GM12872 (cell line): ENCODE results near the gene AGAP2.

Experiments
- TF ChIP-seq, protein P1 (sequence below): IDR thresholded peaks from 3 replicates; pipeline ENCODE4 v1.5.1; 2011; ENCODE audit warnings: low read depth, mild to moderate bottlenecking, low read length, moderate library complexity; ENCODE audit not compliant: insufficient read depth

AGAP2 gene

DNA sequence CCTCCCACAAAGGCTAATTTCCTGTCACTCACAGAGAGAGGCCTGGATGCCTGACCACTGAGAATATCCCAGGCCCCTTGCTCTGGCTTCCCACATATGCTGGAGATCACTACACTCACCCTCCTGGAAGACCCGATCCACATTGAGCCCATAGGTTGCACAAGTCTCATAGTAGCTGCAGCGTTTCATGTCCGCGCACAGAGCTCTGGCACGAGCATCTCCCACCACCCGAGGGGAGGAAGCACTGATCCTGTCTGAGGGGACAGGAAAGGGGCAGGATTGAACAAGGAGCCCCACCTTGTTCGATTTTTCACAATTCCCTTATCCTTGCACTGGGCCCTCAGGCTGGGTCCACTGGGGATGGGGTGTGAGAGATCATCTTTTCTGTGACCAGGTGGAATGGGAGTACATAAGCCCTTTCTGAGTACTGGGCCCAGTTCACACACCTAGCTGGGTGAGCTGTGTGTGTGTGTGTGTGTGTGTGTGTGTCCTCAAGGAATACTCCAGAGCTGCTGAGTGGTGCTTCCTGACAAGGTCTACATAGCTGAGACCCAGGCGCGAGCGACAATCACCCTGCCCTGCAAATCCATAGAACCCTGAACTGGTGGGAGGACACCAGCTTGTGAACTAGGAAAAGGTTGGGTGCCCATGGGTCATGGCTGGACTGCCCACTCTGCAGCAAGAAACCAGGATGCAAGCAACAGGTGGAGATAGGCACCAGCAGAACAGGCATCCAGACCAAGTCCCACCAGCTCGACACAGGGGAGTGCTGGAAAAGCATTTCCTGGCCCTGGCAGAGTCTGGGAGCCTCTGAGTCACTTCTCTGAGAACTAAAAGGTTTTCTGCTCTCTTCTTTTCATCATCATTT, 5.6 kb downstream of the AGAP2 start:
- TF ChIP-seq, protein P1, sequence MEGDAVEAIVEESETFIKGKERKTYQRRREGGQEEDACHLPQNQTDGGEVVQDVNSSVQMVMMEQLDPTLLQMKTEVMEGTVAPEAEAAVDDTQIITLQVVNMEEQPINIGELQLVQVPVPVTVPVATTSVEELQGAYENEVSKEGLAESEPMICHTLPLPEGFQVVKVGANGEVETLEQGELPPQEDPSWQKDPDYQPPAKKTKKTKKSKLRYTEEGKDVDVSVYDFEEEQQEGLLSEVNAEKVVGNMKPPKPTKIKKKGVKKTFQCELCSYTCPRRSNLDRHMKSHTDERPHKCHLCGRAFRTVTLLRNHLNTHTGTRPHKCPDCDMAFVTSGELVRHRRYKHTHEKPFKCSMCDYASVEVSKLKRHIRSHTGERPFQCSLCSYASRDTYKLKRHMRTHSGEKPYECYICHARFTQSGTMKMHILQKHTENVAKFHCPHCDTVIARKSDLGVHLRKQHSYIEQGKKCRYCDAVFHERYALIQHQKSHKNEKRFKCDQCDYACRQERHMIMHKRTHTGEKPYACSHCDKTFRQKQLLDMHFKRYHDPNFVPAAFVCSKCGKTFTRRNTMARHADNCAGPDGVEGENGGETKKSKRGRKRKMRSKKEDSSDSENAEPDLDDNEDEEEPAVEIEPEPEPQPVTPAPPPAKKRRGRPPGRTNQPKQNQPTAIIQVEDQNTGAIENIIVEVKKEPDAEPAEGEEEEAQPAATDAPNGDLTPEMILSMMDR: no peak

DNA sequence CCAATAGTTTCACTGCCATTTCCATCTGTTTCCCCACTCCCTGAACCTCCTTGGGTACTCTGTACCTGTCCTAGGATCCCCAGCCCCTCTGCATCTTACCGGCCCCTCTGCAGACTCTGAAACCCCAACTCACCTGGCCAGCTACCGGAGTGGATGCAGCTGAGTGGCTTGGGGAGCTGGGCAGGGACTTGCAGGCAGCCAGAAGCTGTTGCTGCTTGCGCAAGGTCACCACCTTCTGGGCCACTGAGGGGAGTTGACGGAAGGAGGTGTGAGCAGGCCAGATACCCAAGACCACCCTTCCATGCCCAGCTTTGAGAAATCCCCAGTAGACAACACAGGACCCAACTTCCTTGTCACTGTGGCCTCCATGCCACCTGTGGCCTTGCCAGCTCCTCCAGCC, 6.3 kb downstream of the AGAP2 start:
- TF ChIP-seq, protein P1: no peak

DNA sequence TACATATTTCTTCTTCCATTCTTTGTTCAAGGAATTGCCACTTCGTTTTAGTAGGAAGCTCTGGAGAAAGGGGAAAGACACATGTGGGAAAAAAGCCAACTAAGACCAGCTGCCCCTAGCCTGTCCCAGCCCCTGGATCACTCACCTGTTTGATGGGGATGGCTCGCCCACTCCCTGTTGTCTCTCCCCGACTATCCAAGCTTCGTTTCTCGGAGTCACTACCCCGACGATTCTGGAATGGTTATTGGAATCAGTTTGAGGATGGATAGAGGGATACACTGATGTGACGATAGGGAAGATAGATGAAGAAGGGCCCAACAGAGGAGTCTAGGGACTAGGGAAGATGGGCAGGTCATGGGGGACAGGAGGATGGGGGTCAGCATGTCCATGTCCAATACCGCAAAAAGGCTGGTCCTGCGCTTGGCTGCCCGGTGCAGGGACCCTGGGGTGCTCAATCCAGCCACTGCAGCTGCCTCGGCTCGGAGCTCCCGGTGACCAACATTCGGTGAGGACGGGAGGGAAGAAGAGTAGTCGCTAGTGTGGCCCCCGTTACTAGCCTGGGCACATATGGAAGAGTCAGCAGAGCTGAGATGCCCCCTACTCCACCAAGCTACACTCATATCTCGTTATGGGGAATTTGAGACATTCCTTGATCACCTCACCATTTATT, 7.0 kb downstream of the AGAP2 start:
- TF ChIP-seq, protein P1: no peak

DNA sequence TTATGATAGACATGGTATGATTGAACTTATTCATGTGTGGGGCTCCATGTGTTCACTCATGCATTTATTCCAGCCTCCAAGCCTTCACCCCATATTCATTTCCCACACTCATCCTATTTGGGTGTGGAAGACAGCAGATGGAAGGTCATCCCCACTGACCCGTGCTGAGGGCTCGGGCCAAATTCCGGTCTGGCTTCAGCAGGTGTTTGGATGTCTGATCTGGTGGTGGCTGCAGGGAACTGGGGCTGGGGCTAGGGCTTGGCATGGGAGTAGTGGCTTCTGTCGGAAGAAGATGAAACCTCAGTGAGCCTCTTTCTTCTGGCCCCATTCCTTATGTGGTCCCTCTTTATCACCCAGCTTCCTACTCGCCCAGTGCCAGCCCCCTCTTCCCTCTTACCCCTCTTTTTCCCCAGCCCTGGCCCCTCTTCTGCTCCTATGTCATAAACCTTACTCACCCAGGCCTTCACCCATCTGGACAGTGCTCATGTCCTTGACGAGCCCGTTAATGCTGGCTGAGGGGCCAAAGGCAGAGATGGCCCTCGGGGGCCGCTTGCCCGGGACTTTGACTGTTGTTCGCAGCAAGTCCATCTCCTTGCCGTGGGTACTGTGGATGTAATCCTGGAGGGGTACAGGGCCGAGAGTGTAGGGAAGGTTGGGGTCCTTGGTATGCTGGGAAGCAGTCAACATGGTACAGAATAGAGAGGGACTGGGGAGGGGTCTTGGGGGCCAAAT, 8.0 kb downstream of the AGAP2 start:
- TF ChIP-seq, protein P1: no peak

DNA sequence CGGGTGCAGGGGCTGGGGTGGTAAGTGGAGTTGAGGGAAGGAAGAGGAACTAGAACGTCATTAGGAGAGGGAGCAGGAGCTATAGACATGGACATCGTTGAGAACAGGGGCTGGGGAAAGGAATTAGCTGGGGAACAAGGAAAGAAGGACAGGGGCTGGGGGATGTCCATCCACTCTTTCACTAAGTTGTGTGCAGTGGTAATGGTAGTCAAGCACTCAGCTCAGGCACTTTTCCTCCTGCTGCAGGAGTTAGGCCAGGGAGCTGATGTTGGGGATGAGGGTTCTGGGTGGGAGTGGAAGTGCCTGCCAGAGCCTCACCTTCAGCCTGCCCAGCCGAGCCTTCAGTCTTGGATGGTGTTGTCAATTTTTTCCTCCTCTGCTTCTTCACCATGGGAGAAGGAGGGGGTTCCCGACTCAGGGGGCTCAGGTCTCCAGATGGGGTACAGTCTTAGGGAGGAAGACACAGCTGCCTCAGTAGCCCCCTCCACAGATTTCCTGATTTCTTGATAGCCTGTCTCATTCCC, 9.2 kb downstream of the AGAP2 start:
- TF ChIP-seq, protein P1: no peak

DNA sequence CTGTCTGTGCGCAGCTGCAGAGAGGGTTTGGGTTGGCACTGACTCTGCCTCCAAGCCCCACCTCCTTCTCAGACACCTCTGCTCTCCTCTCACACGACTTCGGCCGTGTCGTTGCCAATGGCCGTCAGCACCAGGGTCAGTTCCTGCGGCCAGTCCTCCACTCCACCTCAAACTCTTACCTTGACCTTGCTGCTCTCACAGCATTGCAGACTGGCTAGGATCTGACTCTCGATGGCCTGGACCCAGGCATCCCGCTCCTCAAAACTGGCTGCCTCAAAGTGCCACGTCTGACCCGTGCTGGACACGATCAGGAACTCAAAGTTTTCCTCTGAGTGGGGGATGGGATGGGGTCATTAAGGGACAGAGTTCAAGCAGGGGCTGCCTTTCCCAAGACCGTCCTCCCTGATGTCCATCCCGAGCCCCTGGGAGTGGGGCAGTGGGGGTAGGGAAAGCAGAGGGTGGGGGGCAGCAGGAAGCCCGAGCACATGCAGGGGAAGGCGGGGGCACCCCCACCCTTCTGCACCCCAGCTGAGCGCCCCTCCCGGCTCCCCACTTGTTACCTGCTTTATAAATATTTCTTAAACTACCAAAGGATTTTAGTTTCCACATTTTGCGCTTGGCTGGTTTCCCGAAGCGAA, 10.7 kb downstream of the AGAP2 start:
- TF ChIP-seq, protein P1: no peak
